HG02970 (cell line): Measurements from ENCODE around the gene DPYD.

ENCODE experiments used
- ATAC-seq: cut with Tn5 transposase; IDR thresholded peaks from one replicate; pipeline ENCODE4 v1.9.1; 2021; ENCODE audit warnings: mild to moderate bottlenecking, moderate library complexity, moderate number of reproducible peaks; ENCODE audit not compliant: unreplicated experiment, low FRiP score

The DPYD gene

DNA sequence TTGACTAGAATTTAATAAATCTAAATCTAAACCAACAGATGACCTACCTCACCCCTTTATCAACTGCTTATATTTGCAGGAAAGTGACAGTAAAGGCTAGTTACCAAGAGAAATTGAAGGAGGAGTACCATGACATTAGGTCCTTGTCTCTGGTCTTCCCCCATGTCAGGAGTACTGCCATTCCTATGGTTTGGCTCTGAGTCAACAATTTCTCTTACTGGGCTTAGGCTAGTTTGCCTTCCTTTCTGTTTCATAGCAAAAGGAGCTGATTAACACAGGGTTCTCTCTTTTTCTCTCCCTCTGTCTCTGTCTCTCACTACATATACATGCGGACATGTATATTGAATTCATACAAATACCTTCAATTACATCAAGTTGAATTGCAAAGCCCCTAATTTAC lies 579.9 kb downstream of the DPYD start:
- ATAC-seq = no peak

DNA sequence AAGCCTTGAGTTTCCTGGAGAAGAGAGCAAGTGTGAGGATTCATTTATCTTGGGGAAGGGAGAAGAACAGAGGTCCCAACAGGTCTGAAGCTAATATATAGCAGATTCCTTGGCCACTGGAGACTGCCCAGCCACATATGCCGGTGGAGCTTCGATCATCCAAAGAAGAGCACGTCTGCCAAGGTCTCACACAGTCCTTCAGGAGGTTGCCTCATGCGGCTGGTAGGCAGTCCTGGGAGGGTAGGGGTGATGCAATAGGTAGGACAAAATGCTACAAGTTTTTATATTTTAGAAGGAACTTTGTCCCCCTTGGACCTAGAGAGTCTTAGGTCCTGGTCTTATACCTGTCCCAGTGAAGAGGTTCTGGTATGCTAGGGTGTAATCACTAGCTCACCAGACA lies 582.5 kb downstream of the DPYD start:
- no peak for ATAC-seq

DNA sequence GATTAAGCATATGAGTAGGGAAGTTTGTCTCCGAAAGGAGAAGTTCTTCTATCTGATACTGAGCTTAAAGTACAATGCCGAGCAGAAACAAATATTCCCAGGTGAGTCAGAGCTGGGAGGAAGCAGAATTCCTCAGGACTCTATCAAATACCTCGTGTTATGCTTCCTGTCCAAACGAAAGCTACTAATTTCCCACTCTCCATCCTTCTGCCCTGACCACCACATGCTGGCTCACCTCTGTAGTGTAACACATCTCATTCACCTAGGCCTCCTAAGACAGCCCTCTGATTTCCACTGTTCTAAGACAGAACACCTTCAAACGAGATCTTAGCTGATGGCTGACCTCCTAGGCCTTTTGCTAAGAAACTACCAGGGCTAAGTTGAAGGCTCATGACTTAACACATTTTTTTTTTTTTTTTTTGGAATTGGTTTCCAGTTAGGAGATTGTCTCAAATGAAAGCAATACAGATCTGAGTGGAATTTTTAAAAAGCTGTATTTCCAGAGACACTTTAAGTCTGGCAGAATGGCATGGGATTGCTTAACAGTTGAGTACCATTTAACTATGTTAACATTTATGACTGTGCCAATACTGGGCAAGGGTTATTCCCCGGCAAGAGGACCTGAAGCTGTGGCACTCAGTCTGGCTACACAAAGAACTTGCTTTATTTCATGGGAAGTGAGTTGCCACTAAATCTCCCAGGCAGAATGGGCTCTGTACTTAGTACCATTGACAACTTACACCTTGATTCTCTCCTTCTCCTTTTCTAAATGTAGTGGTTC lies 583.4 kb downstream of the DPYD start:
- no peak for ATAC-seq

DNA sequence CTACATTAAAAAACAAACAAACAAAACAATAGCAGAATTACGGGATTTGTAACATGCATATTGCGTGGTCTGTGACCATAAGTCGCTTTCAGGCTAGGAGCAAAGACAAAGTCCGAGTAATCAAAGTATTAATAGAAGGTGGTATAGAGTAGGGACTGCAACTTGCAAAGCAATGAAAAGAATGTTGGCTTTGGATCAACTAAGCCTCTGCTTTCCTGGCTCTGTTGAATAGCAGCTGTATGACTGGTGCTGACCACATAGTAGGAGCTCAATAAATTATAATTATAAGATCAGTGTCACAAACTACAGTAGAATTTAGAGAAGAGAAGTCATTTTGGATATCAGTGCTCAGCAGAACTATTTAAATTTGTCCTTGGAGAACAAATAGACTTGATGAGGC lies 586.4 kb downstream of the DPYD start:
- ATAC-seq = no peak

DNA sequence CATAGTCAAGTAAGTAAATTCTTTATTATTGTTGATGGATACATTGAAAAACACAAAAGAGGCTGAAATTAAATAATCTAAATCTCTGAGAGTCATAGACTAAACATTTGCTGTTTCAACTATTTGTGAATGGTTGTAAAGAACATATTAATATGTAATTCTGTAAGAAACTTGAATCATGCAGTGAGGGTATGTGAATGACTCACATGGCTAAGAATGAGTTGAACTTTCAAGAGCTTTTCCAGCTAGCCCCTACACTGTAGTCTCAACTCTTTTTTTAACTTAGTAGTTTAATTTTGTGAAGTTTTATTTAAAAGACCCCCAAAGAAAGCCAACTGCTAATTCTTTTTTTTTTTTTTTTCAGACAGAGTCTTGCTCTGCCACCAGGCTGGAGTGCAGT lies 588.1 kb downstream of the DPYD start:
- ATAC-seq = no peak

DNA sequence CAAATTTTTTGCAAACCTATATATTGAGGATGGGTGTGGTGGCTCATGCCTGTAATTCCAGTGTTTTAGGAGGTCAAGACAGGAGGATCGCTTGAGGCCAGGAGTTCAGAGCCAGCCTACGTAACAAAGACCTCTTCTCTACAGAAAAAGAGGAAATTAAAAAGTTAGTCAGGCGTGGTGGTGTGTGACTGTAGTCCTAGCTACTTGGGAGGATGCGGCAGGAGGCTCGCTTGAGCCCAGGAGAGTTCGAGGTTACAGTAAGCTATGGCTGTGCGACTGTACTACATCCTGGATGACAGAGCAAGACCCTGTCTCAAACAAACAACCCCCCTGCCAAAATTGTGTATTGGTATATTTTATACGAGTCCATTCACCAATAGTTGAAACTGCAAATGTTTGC lies 589.7 kb downstream of the DPYD start:
- no peak for ATAC-seq

DNA sequence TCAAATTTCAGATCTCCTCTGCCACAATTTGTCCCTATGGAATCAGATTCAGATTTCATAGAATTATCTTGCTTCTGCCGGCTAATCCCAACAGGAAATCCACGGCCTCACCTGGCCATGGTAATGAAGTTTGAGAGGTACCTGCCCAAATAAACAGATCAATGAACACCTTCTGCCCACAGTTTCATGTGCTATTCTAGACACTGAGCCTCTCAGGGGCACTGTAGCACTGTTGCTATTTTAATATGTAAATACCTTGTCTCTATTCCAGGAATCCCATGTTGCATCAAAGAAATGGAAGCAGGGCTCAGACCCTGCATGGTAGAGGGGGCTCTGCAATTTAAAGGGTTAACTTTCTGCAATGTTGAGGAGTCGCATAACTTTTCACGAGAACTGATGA lies 606.1 kb downstream of the DPYD start:
- ATAC-seq = no peak

DNA sequence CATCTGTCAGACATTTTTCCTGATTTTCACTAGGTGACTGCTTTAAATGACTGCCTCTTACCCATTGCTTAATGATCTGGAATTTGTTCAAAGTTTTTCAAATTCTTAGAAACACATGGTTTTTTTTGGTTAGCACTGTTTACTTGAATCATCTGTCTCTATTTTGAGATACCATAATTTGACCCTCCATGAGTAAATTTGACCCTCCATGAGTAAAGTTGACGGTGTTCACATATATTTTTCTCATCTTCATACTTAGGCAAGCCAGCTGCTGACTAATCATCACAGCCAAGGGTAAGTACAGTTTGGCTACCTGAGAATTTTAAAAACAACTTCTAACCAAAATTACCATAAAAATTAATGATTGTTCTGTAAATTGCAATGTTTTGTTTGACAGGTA lies 612.7 kb downstream of the DPYD start:
- no peak for ATAC-seq

DNA sequence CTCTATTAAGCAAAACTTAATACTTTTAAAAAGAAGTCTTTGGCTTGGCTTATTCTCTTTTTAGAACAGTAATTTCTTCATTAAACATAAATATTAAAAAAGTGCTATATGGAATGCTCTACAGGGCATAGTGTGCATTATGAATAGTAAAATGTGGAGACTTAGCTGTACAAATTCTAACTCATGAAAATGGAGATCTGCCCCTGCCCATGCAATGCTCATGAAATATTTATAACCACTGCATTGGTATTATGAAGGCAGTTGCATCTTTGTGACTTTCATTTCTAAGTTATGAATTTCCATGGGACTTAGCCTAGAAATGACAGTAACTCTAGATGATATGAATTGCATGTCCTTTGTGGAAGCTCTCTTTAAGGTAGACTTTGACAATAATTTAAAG lies 613.3 kb downstream of the DPYD start:
- ATAC-seq = no peak

DNA sequence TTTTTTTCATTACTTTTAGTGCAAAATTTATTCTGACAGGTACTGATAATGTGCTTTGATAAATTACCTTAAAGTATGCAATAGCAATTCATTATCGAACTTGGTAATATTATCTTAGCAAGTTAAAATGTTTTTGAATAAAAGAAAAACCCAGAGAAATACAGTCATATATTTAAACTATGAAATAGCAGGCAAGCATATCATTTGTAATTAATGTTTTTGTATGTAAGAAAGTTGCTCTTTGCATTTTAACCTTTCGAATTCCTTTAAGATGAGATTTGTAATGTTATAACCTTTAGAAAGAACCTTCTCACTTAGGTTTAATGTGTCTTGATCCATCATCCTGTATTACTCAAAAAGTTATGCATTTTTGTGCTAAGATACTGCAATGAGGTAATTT lies 613.7 kb downstream of the DPYD start:
- ATAC-seq = no peak

DNA sequence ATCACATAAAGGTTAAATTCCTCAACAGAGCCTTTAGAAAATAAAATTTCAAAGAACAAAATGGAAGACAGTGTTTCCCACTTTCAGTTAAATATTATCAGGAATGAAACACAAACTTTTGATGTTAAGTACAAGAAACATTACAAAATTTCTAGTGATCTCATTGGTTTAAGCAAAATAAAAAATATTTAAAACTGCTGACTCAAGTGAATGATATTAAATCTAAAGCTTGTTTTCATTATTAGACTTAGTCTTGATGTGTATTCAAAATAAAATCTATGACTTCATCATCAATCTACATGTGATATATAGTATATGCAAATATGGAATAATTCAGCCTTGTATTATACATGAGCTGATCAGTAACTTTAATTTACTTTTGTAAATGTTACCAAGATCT lies 614.3 kb downstream of the DPYD start:
- no peak for ATAC-seq

DNA sequence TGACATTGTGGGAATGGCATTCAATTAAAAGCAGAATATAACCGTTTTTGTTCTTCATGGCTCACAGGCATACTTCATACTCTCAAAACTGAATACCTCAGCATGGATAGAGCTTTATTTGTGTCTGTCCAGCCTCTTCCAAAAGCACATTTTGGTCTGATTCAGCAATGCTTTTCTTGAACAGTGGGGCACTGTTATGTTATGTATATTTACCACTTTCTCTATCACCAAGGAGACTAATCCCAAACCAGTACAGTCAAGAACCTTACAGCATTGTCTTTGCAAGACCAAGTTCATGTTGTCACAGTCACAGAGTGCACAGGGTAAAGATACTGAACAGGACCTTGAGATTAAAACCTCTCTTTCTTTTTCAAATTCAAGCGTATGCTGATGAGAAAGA lies 616.5 kb downstream of the DPYD start:
- no peak for ATAC-seq

DNA sequence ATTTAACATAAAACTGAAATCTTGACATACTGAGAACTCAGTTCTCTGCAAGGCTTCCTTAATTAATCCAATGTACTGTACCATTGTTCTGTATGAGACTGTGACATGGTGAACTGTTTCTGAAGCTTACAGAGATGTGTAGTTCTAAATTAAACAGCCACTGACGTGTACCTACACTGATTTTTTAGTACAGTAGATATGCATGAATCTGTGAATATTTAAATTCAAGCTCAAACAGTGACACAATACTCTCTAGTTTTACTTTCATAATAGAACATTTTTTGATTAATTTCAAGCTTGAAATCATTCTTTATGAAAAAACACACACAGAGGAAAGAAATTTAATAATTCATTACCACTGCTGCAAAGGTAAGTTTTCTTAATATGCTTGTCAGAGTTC lies 621.9 kb downstream of the DPYD start:
- no peak for ATAC-seq

DNA sequence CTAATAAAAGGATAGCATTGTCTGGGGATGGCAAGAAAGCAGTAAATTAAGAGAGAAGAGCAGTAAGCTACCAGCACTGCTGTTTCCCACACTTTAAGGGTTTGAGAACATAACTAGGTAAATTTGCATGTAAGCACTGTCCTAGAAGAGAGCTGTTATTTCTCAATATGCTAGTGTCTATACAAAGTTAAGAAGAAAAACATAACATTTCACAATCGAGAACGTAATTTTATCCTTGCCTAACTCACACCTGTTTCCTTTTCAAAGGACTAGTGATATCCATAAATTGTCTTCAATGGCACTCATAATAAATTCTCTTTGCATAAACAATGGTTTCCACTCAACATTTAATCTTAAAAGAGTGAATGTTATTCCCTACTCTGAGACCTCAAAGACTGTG lies 623.2 kb downstream of the DPYD start:
- no peak for ATAC-seq

DNA sequence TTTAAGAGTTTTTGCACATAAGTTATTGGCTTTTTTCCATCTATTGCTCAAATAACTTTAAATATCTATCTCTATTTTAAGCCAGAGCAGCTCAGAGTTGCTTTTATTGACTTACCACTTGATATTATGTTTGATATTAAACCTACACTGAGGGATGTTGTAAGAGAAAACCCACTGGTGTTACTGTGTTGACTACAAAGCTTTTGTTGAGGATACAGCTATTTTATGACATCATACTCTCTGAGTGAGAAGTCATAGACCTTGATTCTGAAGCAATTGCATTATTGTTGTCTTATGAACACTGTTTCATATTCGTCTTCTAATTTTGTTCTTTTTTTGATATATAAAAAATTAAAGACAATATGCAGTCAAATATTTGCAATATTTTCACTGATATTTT lies 638.9 kb downstream of the DPYD start:
- no peak for ATAC-seq

DNA sequence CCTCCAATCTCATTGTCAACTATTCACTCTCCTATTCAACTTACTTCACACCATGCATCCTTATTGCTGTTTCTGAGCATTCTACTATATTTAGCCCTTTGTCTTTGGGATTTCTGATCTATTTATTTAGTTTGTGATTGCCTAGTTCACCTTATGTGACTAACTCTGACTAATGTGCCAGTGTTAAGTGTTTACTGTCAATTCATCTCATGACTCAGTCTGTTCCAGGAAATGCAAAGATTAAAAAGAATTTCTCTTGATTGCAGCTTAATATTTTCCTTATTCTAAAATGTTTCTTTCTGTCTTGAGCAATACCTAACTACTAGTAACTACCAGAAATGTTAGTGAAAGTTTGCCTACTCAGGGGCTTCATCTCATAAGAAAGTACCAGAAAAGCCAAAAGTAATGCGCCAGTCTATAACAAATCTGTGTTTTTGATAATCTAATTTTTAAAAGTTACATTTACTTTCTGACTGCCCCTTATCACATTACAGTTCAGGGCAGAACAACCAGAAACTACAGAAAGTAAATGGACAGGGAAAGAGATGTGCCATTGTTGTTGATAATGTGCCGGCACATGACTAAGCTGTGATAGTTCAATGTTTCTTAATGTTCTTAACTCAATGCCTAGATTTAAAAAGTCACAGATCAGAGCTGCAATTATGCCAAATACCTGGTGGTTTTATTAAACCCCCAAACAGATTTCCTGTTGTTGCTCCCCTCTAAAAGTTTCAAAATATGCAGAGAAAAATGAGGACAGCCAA lies 642.8 kb downstream of the DPYD start:
- no peak for ATAC-seq

DNA sequence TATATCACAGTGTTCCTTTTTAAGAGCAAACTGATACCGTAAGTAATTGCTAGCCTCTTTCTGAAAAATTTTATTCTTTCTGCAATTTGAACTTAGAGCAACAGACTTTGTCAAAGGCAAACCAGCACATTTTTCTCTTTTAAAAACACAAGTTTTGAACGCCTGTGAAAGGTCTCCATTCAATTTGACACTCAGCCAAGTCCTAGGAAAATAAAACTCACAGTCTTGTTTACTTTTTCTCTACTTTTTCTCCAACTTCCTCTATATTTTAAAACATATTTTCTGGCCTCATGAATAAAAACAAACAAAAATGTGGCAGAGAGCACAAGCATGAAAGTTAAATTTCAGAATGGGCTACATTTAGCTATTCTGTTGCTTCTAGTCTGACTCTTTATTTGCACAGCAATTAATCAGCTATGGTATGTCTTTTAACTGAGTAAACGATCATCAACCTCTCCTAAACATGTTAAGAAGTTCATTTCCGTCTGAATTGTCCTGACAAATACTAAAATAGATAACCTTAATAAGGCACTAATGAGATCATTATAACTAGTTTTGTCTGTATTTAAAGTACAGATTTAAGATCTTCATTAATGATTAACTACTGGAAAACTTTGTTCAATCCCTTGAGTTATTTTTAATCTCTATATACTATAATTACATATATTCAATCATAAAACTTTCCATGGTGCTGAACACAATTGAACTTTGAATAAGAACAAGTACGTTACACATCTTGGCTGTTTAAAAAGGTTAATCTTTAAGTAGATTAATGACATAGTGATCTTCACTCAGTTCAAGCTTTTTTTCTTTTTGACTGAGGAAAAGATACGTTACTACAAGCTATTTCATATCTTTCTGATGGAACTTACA lies 648.7 kb downstream of the DPYD start:
- no peak for ATAC-seq

DNA sequence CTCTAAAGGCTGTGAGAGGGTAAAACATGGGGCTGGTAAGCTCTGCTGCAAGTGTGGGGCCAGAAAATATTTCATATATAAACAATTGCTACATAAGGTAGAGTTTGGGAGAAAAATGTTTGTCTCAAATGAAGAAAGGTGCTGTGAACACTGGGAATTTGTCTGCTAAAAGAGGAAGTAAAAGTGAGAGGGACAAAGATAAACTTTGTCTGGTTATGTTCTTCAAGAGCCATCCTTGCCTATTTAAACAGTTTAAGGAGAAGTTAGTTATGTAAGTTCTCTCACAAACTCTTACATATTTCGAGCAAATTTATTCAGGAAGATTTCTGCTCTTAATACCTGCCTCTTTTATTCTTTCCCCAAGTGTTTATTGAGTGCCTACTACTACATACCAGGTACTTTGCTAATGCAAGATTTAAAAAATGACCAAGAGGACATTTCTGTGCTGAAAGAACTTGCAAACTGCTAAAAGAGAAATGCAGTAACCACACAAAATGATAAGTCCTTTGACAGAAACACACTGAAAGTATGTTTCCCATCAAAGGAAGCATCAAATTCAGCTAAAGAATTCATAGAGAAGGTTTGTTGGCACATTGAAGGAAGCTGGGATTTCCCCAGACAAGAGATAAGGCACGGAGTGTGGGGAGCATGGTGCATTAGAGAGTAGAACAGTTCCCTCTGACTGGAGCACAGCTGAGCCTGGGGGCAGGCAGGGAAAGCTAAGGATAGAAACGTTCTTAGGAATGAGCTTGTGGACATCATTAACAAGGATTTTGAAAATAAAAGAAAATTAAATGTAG lies 650.1 kb downstream of the DPYD start:
- ATAC-seq = no peak

DNA sequence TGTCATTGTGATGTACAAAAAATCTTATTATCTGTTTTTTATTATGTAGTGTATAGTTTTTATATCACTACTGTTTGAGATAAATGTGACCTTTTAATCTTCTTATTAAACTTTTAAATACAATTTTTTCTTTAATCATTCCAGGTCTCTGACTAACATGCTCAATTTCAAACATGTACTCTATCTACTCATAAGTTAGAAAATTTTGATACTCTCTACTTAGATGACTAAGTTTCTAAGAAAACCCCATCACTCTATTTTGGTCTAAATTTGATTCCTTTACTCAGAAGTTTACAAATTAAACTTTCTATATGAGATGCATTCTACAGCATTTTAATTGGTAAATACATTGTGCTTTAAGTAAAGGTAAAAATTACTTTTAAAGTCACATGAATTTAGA lies 655.2 kb downstream of the DPYD start:
- ATAC-seq = no peak

DNA sequence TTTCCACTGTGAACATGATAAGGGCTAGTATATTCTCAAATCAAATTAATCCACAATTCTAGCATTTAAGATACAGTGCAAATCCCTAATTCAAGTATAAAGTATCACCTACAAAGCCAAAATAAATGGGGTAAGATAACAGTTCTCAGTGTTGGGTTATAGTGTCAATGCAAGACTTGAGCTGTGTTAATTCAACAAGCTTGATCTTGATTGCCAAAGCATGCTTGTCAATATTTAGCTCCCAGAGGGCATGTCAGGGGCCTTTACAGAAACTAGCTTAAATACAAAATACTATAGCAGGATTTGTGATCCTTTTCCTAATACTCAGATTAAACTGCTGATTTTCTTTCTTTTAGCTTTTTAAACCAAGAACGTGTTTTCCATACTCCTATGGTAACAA lies 658.0 kb downstream of the DPYD start:
- ATAC-seq = no peak
